Fibroblast of mammary gland (primary cell): ENCODE measurements around the gene LTO1.

ENCODE experiments used
- DNase-seq: peaks from one replicate; pipeline ENCODE4 v3.0.0-alpha.2; 2010; ENCODE audit warnings: low read depth
- H3K4me3 ChIP-seq: 2 replicates; pipeline ENCODE4 v1.5.1; 2011; ENCODE audit warnings: low read depth, mild to moderate bottlenecking, low read length, moderate library complexity; ENCODE audit not compliant: control insufficient read depth
- CTCF ChIP-seq: conservative IDR thresholded peaks from 2 replicates; pipeline ENCODE4 v1.5.1; 2011; ENCODE audit warnings: low read depth, low read length, inconsistent platforms; ENCODE audit not compliant: control insufficient read depth, insufficient read depth

Gene LTO1

GRCh38 chr11:69640995-69641581 lies 34.1 kb downstream of the LTO1 start, which contains the start of gene CCND1:
Gene CCND1 (plus strand): TSS chr11:69641156. CDS start chr11:69641314, 158 bp downstream.
- peak; percentile 20 for TF ChIP-seq CTCF
- DNase-seq, result peak; percentile 92
- peak within 1 kb of the TSS; percentile 99 for H3K4me3 ChIP-seq

- H3K4me3 ChIP-seq, result peak overlapping the region; percentile 99
- no peak for TF ChIP-seq CTCF
Observed at GRCh38 chr11:69640260-69640994, 34.7 kb downstream of the LTO1 start.

GRCh38 chr11:69639831-69640230 lies 35.3 kb downstream of the LTO1 start:
- no peak for DNase-seq
- TF ChIP-seq CTCF, result no peak
- peak overlapping the region; percentile 99 for H3K4me3 ChIP-seq

More at GRCh38 chr11:69640260-69640994, 34.7 kb downstream of the LTO1 start:
- peak; percentile 36 for DNase-seq

- no peak for TF ChIP-seq CTCF
- peak; percentile 96 for DNase-seq
- peak overlapping the region; percentile 99 for H3K4me3 ChIP-seq
Observed at GRCh38 chr11:69638941-69639681, 36.0 kb downstream of the LTO1 start.

GRCh38 chr11:69637941-69638871 lies 36.9 kb downstream of the LTO1 start:
- H3K4me3 ChIP-seq, result peak overlapping the region; percentile 99
- peak; percentile 70 for DNase-seq
- TF ChIP-seq CTCF, result no peak
